SU-DHL-6 (cell line): ENCODE measurements around the gene TBC1D4.

Experiments used
- H2AFZ ChIP-seq: fragments of 200-600 bp; sonication (generic); 2 replicates; pipeline ENCODE4 v1.6.1; 2014; ENCODE audit warnings: low read depth, mild to moderate bottlenecking, moderate library complexity, mixed read lengths, antibody characterized with exemption, low read length; ENCODE audit not compliant: severe bottlenecking
- H3F3A ChIP-seq: fragments of 200-600 bp; shearing (Covaris generic); 2 replicates; pipeline ENCODE4 v1.6.0; 2016; ENCODE audit warnings: antibody characterized with exemption, mild to moderate bottlenecking; ENCODE audit not compliant: insufficient read depth
- H3K27ac ChIP-seq: fragments of 200-600 bp; sonication (generic); 2 replicates; pipeline ENCODE4 v1.5.1; 2016; ENCODE audit warnings: low read depth, mild to moderate bottlenecking, low read length, moderate library complexity, mixed read lengths
- H3K27me3 ChIP-seq: fragments of 200-600 bp; sonication (generic), shearing (Covaris generic); 2 replicates; pipeline ENCODE4 v1.6.0; 2014; ENCODE audit warnings: mild to moderate bottlenecking, low read length
- H3K36me3 ChIP-seq: fragments of 200-600 bp; sonication (generic); 2 replicates; pipeline ENCODE4 v1.6.1; 2014; ENCODE audit warnings: mild to moderate bottlenecking, low read length, mixed read lengths
- H3K4me2 ChIP-seq: fragments of 300-600, 200-600 bp; shearing (Covaris generic), sonication (generic); 2 replicates; pipeline ENCODE4 v1.6.0; 2014; ENCODE audit warnings: low read length, low read depth, mild to moderate bottlenecking; ENCODE audit not compliant: poor library complexity, severe bottlenecking
- H3K4me3 ChIP-seq: fragments of 200-600 bp; sonication (generic); 2 replicates; pipeline ENCODE4 v1.5.1; 2014; ENCODE audit warnings: antibody characterized with exemption, low read length, mild to moderate bottlenecking, mixed read lengths; ENCODE audit not compliant: insufficient read depth, poor library complexity, severe bottlenecking
- H3K79me2 ChIP-seq: fragments of 200-600 bp; sonication (generic); 2 replicates; pipeline ENCODE4 v1.6.1; 2014; ENCODE audit warnings: mild to moderate bottlenecking, low read length, moderate library complexity; ENCODE audit not compliant: insufficient read depth
- H3K9ac ChIP-seq: fragments of 200-600 bp; sonication (generic); 2 replicates; pipeline ENCODE4 v1.7.0; 2014; ENCODE audit warnings: mild to moderate bottlenecking, low read length
- H3K9me2 ChIP-seq: fragments of 200-600 bp; sonication (generic); replicated peaks from 2 replicates; pipeline ENCODE4 v1.6.1; 2014; ENCODE audit warnings: low read length; ENCODE audit not compliant: insufficient read depth
- H3K9me3 ChIP-seq: fragments of 200-600 bp; sonication (generic); 2 replicates; pipeline ENCODE4 v1.6.1; 2014; ENCODE audit warnings: low read length, mixed read lengths; ENCODE audit not compliant: insufficient read depth
- H4K20me1 ChIP-seq: fragments of 200-600 bp; sonication (generic); 2 replicates; pipeline ENCODE4 v1.6.1; 2014; ENCODE audit warnings: low read depth, mild to moderate bottlenecking, antibody characterized with exemption, low read length, moderate library complexity, mixed read lengths
- EZH2phosphoT487 ChIP-seq: fragments of 200-600 bp; sonication (generic), shearing (Covaris generic); conservative IDR thresholded peaks from 2 replicates; pipeline ENCODE4 v1.6.1; 2018; ENCODE audit warnings: mild to moderate bottlenecking, antibody characterized with exemption, low read length, moderate library complexity, mixed read lengths
- TF ChIP-seq, protein P1 (sequence below): fragments of 200-600 bp; sonication (generic); IDR thresholded peaks from one replicate; pipeline ENCODE4 v1.5.1; 2017; ENCODE audit warnings: antibody characterized with exemption, mild to moderate bottlenecking, low read length, moderate library complexity; ENCODE audit not compliant: insufficient read depth, poor library complexity, severe bottlenecking

TBC1D4 gene

DNA sequence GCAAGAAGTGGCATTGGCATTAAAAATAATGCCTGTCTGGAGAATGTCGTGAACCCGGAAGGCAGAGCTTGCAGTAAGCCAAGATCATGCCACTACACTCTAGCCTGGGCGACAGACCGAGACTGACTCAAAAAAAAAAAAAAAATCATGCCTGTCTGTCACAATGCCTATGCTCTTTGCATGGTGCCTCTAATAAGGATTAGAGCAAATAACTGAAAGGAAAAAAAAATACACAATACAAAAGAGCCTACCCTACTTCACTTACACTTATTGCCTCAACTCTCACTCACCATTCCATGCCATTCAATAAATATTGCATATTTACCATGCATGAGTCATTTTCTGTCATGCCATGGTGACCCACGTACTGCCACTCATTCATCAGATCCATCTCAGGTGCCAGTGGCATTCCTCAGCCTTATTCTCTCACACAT lies 49.1 kb downstream of the TBC1D4 start:
- H3K36me3 ChIP-seq: no peaks in the 10 kb centered on the region
- no peak overlapping the region for H2AFZ ChIP-seq
- no peaks in the 10 kb centered on the region for H3K9me2 ChIP-seq
- no peak overlapping the region for H3K9ac ChIP-seq
- H3K9me3 ChIP-seq: no peaks in the 10 kb centered on the region
- H3K79me2 ChIP-seq: no peaks in the 10 kb centered on the region
- no peak overlapping the region for H3K4me3 ChIP-seq
- TF ChIP-seq, protein P1, sequence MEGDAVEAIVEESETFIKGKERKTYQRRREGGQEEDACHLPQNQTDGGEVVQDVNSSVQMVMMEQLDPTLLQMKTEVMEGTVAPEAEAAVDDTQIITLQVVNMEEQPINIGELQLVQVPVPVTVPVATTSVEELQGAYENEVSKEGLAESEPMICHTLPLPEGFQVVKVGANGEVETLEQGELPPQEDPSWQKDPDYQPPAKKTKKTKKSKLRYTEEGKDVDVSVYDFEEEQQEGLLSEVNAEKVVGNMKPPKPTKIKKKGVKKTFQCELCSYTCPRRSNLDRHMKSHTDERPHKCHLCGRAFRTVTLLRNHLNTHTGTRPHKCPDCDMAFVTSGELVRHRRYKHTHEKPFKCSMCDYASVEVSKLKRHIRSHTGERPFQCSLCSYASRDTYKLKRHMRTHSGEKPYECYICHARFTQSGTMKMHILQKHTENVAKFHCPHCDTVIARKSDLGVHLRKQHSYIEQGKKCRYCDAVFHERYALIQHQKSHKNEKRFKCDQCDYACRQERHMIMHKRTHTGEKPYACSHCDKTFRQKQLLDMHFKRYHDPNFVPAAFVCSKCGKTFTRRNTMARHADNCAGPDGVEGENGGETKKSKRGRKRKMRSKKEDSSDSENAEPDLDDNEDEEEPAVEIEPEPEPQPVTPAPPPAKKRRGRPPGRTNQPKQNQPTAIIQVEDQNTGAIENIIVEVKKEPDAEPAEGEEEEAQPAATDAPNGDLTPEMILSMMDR: no peak
- TF ChIP-seq EZH2phosphoT487: no peak
- H3F3A ChIP-seq: no peaks in the 10 kb centered on the region
- H4K20me1 ChIP-seq: no peaks in the 10 kb centered on the region
- H3K4me2 ChIP-seq: no peak overlapping the region
- no peaks in the 10 kb centered on the region for H3K27me3 ChIP-seq
- H3K27ac ChIP-seq: no peak overlapping the region

DNA sequence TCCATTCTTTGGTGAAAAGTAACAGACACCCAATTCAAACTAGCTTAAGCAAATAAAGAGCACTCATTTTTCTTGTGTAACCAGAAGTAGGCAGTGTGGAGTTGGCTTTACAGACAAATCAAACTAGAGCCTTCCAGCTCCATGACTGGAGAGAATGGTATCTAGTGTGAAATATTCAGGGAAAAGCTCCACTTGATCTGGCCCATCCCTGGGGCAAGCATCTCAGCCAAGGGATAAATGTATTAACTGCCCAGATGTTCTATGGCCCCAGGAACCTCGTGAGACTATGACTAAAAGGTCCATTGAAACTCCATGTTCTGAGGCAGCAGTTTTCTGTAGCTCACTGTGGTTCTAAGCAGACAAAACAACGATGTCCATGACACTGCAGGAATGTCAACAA lies 49.9 kb downstream of the TBC1D4 start:
- H3K9ac ChIP-seq: no peak overlapping the region
- no peaks in the 10 kb centered on the region for H3F3A ChIP-seq
- no peak overlapping the region for H3K4me3 ChIP-seq
- no peak overlapping the region for H3K4me2 ChIP-seq
- no peaks in the 10 kb centered on the region for H3K9me2 ChIP-seq
- H3K27me3 ChIP-seq: no peaks in the 10 kb centered on the region
- no peak overlapping the region for H3K27ac ChIP-seq
- TF ChIP-seq, protein P1: no peak
- no peak for TF ChIP-seq EZH2phosphoT487
- H2AFZ ChIP-seq: no peak overlapping the region
- H3K36me3 ChIP-seq: no peaks in the 10 kb centered on the region
- H3K9me3 ChIP-seq: no peaks in the 10 kb centered on the region
- no peaks in the 10 kb centered on the region for H3K79me2 ChIP-seq
- no peaks in the 10 kb centered on the region for H4K20me1 ChIP-seq

DNA sequence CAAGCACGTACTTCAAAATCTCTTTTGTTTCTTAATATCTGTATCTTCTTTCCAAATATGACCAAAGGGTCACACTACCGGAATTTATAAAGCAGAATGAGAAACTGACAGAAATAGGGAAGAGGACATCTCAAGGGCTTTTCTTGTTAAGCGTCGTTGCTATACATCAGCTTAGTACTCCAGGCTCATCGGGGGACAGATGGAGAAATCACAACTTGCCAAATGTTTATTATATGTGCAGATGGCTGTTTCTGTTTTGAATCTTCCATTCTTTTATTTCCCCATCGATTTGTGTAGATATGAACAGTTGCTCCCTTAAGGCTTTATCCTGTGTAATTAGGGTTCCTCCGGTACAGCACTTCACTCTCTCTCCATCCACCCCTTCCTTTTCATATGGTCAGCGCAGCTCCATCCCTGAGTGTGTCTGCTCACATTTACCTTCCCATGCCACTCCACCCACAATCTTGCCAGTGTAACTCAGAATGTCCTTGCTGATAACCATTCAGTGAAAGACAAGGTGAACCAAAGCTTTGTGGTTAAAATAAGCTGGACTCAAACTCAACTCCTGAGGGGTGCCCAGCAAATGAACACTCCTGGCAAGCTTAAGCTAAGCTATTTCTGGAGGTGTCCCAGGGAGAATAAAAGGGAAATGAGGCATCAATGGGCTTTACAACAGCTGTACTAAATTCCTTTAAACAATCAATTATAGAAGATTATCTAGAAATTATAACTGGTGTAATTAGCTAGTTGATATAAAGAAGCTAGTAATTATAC lies 51.3 kb downstream of the TBC1D4 start:
- H3F3A ChIP-seq: no peaks in the 10 kb centered on the region
- H3K9me2 ChIP-seq: no peaks in the 10 kb centered on the region
- no peaks in the 10 kb centered on the region for H3K9me3 ChIP-seq
- H3K79me2 ChIP-seq: no peaks in the 10 kb centered on the region
- H3K36me3 ChIP-seq: no peaks in the 10 kb centered on the region
- no peaks in the 10 kb centered on the region for H4K20me1 ChIP-seq
- H3K4me3 ChIP-seq: no peak overlapping the region
- H2AFZ ChIP-seq: no peak overlapping the region
- H3K27ac ChIP-seq: no peak overlapping the region
- no peak for TF ChIP-seq EZH2phosphoT487
- TF ChIP-seq, protein P1: no peak
- no peak overlapping the region for H3K4me2 ChIP-seq
- H3K27me3 ChIP-seq: no peaks in the 10 kb centered on the region
- H3K9ac ChIP-seq: no peak overlapping the region
